BJ (cell line): ENCODE measurements around the gene FAM153A. TPM values are rescaled to one million over a fixed set of nuclear protein-coding genes. Genes with fewer than 3 reads are reported as not detected.
"Not testable (repeated sequence)": the region's sequence is repeated elsewhere in the genome, so short reads cannot be mapped to it uniquely, and the experiment has no call there.

Experiments
- CTCF ChIA-PET: fragments of 350-600 bp; formaldehyde crosslinking; extraction: SDS; loops from one replicate; lab custom pipeline; 2021; ENCODE audit warnings: antibody characterized with exemption, inconsistent platforms; lab: Yijun Ruan, JAX
- POLR2A ChIA-PET: fragments of 300-600 bp; sonication (Branson Sonifier 250); formaldehyde crosslinking; extraction: SDS; loops from one replicate; lab custom pipeline; 2021; ENCODE audit warnings: antibody characterized with exemption; lab: Charles Lee
- DNase-seq: peaks from one replicate; pipeline ENCODE4 v3.0.0-alpha.2; 2011; ENCODE audit warnings: low read depth
- H3K27me3 ChIP-seq: 2 replicates; pipeline ENCODE4 v1.6.0; 2011; ENCODE audit warnings: low read length; ENCODE audit not compliant: control insufficient read depth, insufficient read depth
- H3K36me3 ChIP-seq: 2 replicates; pipeline ENCODE4 v1.5.1; 2011; ENCODE audit warnings: low read length; ENCODE audit not compliant: control insufficient read depth, insufficient read depth
- H3K4me3 ChIP-seq: 2 replicates; pipeline ENCODE4 v1.5.1; 2011; ENCODE audit warnings: low read depth, mild to moderate bottlenecking, control low read depth, low read length
- polyA plus RNA-seq: library from polyadenylated mRNA; depleted of rRNA; stranded (reverse); fragments of >200 nt; gene quantifications from 2 replicates; pipeline ENCODE4 v1.2.3, GENCODE V29; 2011

Gene FAM153A
- polyA plus RNA-seq, 1 experiment = not detected

DNA sequence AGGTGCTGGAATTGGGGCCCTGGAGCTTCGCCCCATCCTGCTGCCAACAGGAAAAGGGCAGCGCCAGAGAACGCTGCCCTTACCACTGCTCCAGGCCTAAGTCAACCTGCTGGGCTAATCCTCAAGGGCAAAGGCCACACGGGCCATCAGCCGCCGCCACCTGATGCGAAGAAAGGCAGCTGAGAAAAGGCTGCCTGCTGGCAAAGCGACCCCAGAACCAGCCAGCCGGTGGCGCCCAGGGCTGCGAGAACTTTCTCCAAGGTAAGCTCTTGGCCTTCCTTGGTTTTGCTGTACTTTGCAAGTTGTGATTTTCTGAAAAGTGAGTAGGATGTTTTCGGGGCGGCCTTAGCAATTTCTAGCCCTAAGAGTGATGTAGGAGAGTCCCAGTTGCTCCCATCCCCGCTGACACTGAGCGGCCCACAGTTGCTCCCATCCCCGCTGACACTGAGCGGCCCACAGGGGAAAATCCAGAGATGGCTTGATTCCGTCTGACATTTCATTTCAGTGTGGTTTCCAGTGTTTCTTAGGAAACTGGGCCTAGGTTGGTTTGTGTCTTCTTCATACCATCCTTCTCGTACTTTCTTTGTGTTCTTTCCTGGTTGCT, 15.6 kb upstream of the FAM153A start:
- H3K27me3 ChIP-seq, DNase-seq, POLR2A ChIA-PET, CTCF ChIA-PET, H3K4me3 ChIP-seq, H3K36me3 ChIP-seq: not testable (repeated sequence)

DNA sequence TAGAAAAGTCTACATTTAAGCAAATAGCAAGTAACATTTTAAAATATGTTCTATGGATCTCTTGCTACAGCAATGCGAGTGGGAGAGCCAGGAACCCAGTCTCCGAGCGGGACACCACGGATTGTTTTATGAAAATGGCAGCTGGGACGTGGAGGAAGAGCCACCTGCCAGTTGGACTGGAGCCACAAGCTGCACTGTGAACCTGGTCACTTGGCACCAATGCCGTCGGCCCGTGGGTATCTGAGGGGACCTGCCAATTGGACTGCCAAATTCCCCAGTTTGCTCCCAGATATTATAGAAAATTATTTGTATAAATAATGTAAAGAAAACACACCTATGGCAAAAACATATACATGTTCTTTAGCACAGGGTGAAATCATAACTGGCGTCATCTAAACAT, 10.6 kb upstream of the FAM153A start:
- DNase-seq, CTCF ChIA-PET, H3K36me3 ChIP-seq, H3K27me3 ChIP-seq, POLR2A ChIA-PET, H3K4me3 ChIP-seq: not testable (repeated sequence)

DNA sequence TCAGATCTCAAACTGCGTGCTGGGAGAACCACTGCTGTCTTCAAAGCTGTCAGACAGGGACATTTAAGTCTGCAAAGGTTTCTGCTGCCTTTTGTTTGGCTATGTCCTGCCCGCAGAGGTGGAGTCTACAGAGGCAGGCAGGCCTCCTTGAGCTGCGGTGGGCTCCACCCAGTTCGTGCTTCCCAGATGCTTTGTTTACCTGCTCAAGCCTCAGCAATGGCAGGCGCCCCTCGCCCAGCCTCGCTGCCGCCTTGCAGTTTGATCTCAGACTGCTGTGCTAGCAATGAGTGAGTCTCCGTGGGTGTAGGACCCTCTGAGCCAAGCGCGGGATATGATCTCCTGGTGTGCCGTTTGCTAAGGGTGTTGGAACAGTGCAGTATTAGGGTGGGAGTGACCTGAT, 8.9 kb upstream of the FAM153A start:
- H3K4me3 ChIP-seq, H3K36me3 ChIP-seq, H3K27me3 ChIP-seq, DNase-seq, CTCF ChIA-PET, POLR2A ChIA-PET: not testable (repeated sequence)

DNA sequence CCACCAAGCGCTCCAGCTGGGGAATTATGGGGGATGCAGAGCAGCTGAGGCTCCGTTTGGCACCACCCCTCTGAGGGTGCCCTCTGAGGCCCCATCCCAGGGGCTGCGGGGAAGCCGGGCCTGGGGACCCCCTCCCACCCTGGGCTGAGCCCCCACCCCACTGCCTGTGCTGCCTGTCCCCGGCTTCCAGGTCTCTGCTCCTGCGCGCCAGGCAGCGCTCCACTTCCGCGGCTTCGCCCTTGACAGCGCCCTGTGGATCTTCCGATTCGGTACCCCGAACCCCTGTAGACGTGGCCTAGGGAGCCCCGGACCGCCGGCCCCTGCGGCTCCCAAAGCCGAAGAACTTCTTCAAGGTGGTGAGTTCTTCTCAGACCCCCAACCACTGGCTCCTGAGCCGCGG, 530 bp downstream of the FAM153A start:
- H3K4me3 ChIP-seq, DNase-seq, H3K27me3 ChIP-seq, CTCF ChIA-PET, POLR2A ChIA-PET, H3K36me3 ChIP-seq: not testable (repeated sequence)

DNA sequence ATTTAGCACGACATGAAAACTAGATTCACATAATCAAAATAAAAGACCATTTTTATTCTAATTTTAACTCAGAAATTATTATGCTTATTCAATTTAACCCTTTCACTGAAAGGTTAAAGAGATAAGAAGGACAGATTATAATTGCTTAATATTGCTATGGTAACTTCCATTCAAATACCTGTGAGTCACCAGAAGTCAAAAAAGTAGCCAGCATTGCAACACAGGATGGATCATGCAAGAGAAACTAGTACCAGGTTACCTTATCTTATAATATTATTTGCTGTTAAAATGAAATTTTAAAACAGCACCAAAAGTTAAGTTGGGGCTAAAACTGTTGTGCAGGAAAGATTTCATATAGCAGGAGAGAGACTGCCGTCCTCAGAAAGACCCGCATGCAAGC, 11.5 kb downstream of the FAM153A start:
- H3K27me3 ChIP-seq, H3K36me3 ChIP-seq, CTCF ChIA-PET, H3K4me3 ChIP-seq, POLR2A ChIA-PET, DNase-seq: not testable (repeated sequence)

DNA sequence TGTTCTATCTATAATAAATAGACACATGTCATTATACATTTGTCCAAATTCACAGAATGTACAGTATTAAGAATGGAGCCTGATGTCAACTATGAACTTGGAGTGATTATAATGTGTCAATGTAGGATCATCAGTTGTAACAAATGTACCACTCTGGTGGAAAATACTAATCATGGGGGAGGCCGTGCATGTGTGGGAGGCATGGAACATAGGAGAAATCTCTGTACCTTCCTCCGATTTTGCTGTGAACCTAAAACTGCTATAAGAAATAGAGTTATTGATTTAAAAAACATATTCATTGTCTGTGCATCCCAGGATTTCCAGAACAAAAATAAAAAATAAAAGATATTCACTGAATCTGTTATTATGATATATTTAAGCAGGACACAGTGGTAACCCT, 12.1 kb downstream of the FAM153A start:
- CTCF ChIA-PET, H3K4me3 ChIP-seq, POLR2A ChIA-PET, DNase-seq, H3K36me3 ChIP-seq, H3K27me3 ChIP-seq: not testable (repeated sequence)

DNA sequence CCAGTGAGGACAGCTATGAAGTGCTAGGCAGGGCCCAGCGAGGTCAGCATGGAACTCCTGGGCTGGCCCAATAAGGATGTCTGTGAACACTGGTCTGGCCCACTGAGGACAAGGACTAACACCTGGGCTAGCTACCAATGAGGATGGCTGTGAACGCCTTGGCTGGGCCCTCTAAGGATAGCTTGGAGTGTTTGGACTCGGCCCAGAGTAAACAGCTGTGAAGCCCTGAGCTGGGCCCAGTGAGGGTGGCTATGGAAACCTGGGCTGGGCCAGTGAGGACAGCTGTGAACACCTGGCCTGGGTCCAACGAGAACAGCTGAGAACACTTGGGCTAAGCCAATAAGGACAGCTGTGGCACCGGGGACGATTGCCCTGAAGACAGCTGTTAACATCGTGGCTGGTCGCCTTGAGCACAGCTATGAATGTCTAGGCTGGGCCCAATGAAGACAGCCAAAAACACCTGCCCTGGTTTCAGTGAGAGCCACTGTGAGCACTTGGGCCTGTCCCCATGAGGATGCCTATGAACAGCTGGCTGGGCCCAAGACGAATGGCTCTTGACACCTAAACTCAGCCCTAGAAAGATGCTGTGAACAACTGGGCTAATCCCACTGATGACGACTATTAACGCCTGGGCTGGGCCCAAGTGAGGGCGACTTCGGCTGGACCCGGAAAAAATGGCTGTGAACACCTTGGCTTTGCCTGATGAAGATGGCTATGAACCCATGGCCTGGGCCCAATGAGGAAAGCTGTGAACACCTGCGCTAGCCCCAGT, 18.8 kb downstream of the FAM153A start:
- H3K36me3 ChIP-seq, H3K27me3 ChIP-seq, CTCF ChIA-PET, DNase-seq, POLR2A ChIA-PET, H3K4me3 ChIP-seq: not testable (repeated sequence)

DNA sequence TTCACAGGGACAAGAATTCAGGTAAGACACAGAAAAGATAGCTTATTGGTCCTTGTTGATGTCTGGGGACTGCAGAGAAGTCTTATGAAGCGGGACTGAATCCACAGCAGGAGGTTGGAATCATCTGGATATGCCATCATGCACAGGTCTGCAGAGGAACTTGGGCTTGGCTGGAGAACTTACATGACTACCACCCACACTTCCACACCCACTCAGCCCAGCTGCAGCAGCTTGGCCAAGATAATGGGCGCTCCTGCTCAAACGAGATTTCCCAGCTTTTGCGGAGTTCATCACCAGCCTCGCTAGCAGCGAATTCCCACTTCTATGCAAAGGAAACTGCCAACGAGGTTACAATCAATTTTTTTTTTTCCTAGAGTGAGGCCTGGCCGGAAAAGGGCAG, 21.7 kb downstream of the FAM153A start:
- POLR2A ChIA-PET, CTCF ChIA-PET, DNase-seq, H3K27me3 ChIP-seq, H3K36me3 ChIP-seq, H3K4me3 ChIP-seq: not testable (repeated sequence)

DNA sequence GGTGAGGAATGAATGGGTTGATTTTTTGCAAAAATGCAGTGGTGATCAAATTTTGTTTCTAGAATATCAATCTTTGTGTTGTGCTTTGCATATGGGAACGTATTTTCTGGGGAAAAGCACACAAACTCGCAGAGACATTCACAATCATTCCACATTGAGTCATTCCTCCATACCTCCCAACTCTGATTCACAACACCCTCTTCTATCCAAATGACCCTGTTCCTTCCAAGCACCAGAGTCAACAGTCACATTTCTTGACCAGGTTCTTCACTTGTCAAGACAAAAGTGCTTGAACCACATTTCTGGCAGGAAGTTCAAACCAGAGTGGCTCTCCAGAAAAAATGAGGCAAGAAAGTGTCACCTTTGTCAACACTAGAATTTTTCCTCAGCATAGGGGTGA, 35.3 kb downstream of the FAM153A start:
- CTCF ChIA-PET, H3K36me3 ChIP-seq, H3K27me3 ChIP-seq, H3K4me3 ChIP-seq, DNase-seq, POLR2A ChIA-PET: not testable (repeated sequence)

DNA sequence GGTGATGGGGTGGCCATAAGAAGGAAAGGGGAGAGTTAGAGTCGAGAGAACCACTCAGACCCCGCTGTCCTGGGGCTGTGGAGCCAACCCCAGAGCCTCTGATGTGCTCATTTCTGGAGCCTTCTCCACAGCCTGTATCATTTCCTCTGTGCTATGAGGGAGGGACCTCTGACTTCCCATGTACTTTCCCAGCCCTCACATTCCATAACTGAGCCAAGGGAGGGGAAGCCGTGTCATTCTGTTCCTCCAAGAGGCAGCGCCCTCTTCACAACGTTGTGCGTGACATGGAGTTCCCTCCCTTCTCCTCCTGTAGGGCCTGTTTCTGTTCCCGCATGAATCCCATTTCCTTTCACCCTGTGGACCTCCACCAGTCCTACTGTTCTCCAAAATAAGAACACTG, 57.8 kb downstream of the FAM153A start:
- POLR2A ChIA-PET, H3K27me3 ChIP-seq, H3K4me3 ChIP-seq, H3K36me3 ChIP-seq, DNase-seq, CTCF ChIA-PET: not testable (repeated sequence)

DNA sequence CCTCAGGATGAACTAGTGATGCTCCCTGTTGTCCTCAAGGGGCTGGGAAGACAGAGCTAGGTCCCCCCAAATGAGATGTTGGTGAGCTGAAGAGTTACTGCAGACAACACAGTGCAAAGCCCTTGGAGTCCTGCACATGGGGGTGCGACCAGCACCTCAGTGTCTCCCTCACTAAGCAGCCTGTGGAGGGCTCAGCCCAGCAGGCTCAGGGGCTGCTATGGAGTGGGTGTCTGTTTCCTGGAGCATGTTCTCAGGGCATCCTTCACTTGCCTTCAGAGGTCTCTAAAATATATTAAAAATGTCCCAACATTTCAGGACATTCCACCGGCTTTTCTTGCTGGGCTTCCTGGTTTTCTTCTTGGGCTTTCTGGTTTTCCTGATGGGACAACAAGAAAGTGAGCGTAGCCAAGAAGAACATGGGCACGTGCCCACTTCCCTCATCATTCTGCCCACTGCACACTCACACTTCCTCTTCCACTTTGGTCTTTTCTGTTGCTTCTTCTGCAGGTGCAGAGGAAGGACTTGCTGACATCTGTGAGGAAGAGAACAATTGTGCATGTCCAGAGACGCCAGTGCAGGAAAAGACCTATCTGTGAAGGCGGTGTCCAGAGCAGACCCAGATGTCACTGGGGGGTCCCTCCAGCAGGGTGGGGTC, 58.7 kb downstream of the FAM153A start:
- DNase-seq, H3K27me3 ChIP-seq, H3K36me3 ChIP-seq, CTCF ChIA-PET, H3K4me3 ChIP-seq, POLR2A ChIA-PET: not testable (repeated sequence)

DNA sequence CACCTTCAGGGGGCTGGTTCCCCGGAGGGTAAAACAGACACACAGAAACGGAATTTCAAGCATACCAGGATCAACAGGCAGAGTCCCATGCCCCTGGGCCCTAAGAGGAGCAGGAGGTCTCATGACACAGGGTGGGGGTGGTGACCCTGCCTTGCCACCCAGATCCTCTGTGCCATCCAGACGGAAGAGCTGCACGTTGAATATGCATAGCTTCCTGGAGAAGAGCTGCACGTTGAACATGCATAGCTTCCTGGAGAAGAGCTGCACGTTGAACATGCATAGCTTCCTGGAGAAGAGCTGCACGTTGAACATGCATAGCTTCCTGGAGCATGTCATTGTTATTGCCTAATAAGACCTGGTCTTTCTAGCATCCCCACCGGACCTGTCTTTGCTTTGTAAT, 59.9 kb downstream of the FAM153A start:
- H3K36me3 ChIP-seq, H3K27me3 ChIP-seq, DNase-seq, POLR2A ChIA-PET, CTCF ChIA-PET, H3K4me3 ChIP-seq: not testable (repeated sequence)

DNA sequence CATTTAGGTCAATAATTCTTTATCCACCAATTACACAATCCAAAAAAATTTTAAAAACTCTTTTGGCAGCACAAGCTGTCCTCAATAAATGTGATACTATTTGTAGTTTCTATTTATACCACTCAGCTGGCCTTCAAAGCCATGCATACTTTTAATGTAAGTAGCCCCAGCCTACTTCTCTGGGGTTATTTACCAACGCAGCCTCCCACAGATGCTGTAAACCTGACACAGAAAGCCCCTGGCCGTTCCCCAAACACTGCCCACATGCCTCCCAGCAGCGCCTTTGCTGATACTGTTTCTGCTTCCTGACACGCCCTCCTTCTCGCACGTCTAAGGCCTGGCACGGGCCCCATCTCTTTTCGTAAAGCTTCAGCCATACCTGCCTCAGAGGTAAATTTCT, 62.7 kb downstream of the FAM153A start:
- DNase-seq, H3K4me3 ChIP-seq, H3K36me3 ChIP-seq, POLR2A ChIA-PET, CTCF ChIA-PET, H3K27me3 ChIP-seq: not testable (repeated sequence)
